H9 (cell line): ENCODE data around the gene ACACB. TPM values are rescaled to one million over a fixed set of nuclear protein-coding genes. Genes with fewer than 3 reads are reported as not detected.

ENCODE experiments used
- DNase-seq: peaks from one replicate; pipeline ENCODE4 v3.0.0-alpha.2; 2017
- H2AFZ ChIP-seq: one replicate; pipeline ENCODE4 v1.6.1; 2013; ENCODE audit warnings: mild to moderate bottlenecking, low read length, control low read depth, moderate library complexity
- H2AK5ac ChIP-seq: 2 replicates; pipeline ENCODE4 v1.6.1; 2013; ENCODE audit warnings: low read length, control low read depth, mixed read lengths; ENCODE audit not compliant: insufficient read length
- H2BK120ac ChIP-seq: one replicate; pipeline ENCODE4 v1.6.1; 2013; ENCODE audit warnings: low read depth, mild to moderate bottlenecking, low read length, control low read depth, inconsistent platforms; ENCODE audit not compliant: poor library complexity, severe bottlenecking
- H2BK12ac ChIP-seq: 2 replicates; pipeline ENCODE4 v1.6.1; 2013; ENCODE audit warnings: low read length, control low read depth, mixed read lengths, low read depth; ENCODE audit not compliant: insufficient read length
- H2BK15ac ChIP-seq: 2 replicates; pipeline ENCODE4 v1.6.1; 2013; ENCODE audit warnings: low read depth, low read length, control low read depth
- H2BK20ac ChIP-seq: one replicate; pipeline ENCODE4 v1.6.1; 2013; ENCODE audit warnings: low read depth, mild to moderate bottlenecking, low read length, control low read depth, inconsistent platforms; ENCODE audit not compliant: poor library complexity, severe bottlenecking
- H2BK5ac ChIP-seq: 2 replicates; pipeline ENCODE4 v1.6.1; 2013; ENCODE audit warnings: low read length, control low read depth, mixed read lengths; ENCODE audit not compliant: insufficient read length
- H3K14ac ChIP-seq: 2 replicates; pipeline ENCODE4 v1.6.1; 2013; ENCODE audit warnings: low read length, control low read depth; ENCODE audit not compliant: insufficient read depth
- H3K18ac ChIP-seq: 2 replicates; pipeline ENCODE4 v1.6.1; 2013; ENCODE audit warnings: low read depth, mild to moderate bottlenecking, mixed read lengths, low read length, control low read depth; ENCODE audit not compliant: insufficient read length
- H3K23ac ChIP-seq: 2 replicates; pipeline ENCODE4 v1.6.1; 2013; ENCODE audit warnings: low read length, control low read depth, mixed read lengths, low read depth; ENCODE audit not compliant: insufficient read length
- H3K23me2 ChIP-seq: 2 replicates; pipeline ENCODE4 v1.6.1; 2013; ENCODE audit warnings: low read depth, mild to moderate bottlenecking, mixed read lengths, low read length, control low read depth; ENCODE audit not compliant: insufficient read length, poor library complexity, severe bottlenecking
- H3K27ac ChIP-seq: 2 replicates; pipeline ENCODE4 v1.5.1; 2013; ENCODE audit warnings: low read length, control low read depth, mixed read lengths, low read depth; ENCODE audit not compliant: insufficient read length
- H3K27me3 ChIP-seq: 2 replicates; pipeline ENCODE4 v1.6.1; 2013; ENCODE audit warnings: low read length, control low read depth, inconsistent platforms; ENCODE audit not compliant: insufficient read depth
- H3K4ac ChIP-seq: 2 replicates; pipeline ENCODE4 v1.6.1; 2013; ENCODE audit warnings: low read depth, mild to moderate bottlenecking, control low read depth, inconsistent platforms, low read length, moderate library complexity
- H3K4me1 ChIP-seq: 2 replicates; pipeline ENCODE4 v1.6.1; 2013; ENCODE audit warnings: low read length, control low read depth, inconsistent platforms; ENCODE audit not compliant: insufficient read depth
- H3K4me2 ChIP-seq: 2 replicates; pipeline ENCODE4 v1.6.1; 2013; ENCODE audit warnings: low read length, control low read depth, mixed read lengths; ENCODE audit not compliant: insufficient read length, insufficient read depth
- H3K56ac ChIP-seq: 2 replicates; pipeline ENCODE4 v1.6.1; 2013; ENCODE audit warnings: low read depth, mild to moderate bottlenecking, mixed read lengths, low read length, control low read depth; ENCODE audit not compliant: insufficient read length
- H3K79me1 ChIP-seq: 2 replicates; pipeline ENCODE4 v1.6.1; 2013; ENCODE audit warnings: low read depth, mild to moderate bottlenecking, moderate library complexity, low read length, control low read depth, inconsistent platforms; ENCODE audit not compliant: insufficient read depth, poor library complexity, severe bottlenecking
- H3K79me2 ChIP-seq: 2 replicates; pipeline ENCODE4 v1.6.1; 2013; ENCODE audit warnings: low read length, control low read depth, inconsistent platforms; ENCODE audit not compliant: insufficient read depth
- H3K9ac ChIP-seq: 2 replicates; pipeline ENCODE4 v1.6.1; 2013; ENCODE audit warnings: low read length, control low read depth, mixed read lengths; ENCODE audit not compliant: insufficient read length; ENCODE audit errors: extremely low read depth
- H3K9me3 ChIP-seq: one replicate; pipeline ENCODE4 v1.6.1; 2013; ENCODE audit warnings: low read depth, low read length, inconsistent platforms; ENCODE audit not compliant: control insufficient read depth
- H3T11ph ChIP-seq: one replicate; pipeline ENCODE4 v1.6.1; 2013; ENCODE audit warnings: mild to moderate bottlenecking, low read length, control low read depth, inconsistent platforms
- H4K20me1 ChIP-seq: one replicate; pipeline ENCODE4 v1.6.1; 2013; ENCODE audit not compliant: control insufficient read depth, insufficient read length, insufficient read depth
- H4K5ac ChIP-seq: 2 replicates; pipeline ENCODE4 v1.6.1; 2013; ENCODE audit warnings: low read depth, mild to moderate bottlenecking, mixed read lengths, low read length, control low read depth; ENCODE audit not compliant: insufficient read length
- H4K8ac ChIP-seq: replicated peaks from 2 replicates; pipeline ENCODE4 v1.6.1; 2013; ENCODE audit warnings: low read length, control low read depth, mixed read lengths, low read depth; ENCODE audit not compliant: insufficient read length
- H4K91ac ChIP-seq: 2 replicates; pipeline ENCODE4 v1.6.1; 2013; ENCODE audit warnings: low read depth, mild to moderate bottlenecking, moderate library complexity, mixed read lengths, low read length, control low read depth; ENCODE audit not compliant: insufficient read length
- H3K27ac Mint-ChIP-seq, 3 experiments: 2 replicates in 2 of 3; 3 replicates in 1 of 3; pipeline ENCODE4 v1.8.0; 2020 to 2021; ENCODE audit warnings: mixed read lengths in 3 of 3, mild to moderate bottlenecking in 1 of 3, moderate library complexity in 1 of 3
- H3K27me3 Mint-ChIP-seq: 2 replicates; pipeline ENCODE4 v1.8.0; 2021; ENCODE audit warnings: low read depth, mild to moderate bottlenecking, moderate library complexity, mixed read lengths
- H3K36me3 Mint-ChIP-seq, 3 experiments: 2 replicates in 2 of 3; 3 replicates in 1 of 3; pipeline ENCODE4 v1.8.0; 2020 to 2021; ENCODE audit warnings: low read depth in 3 of 3, mixed read lengths in 3 of 3; ENCODE audit not compliant: insufficient read depth in 1 of 3
- H3K4me1 Mint-ChIP-seq, 2 experiments: 2 replicates each; pipeline ENCODE4 v1.8.0; 2020; ENCODE audit warnings: mixed read lengths in 2 of 2
- H3K4me3 Mint-ChIP-seq, 2 experiments: 2 replicates in 1 of 2; 3 replicates in 1 of 2; pipeline ENCODE4 v1.8.0; 2020 to 2021; ENCODE audit warnings: mild to moderate bottlenecking in 2 of 2, mixed read lengths in 2 of 2, moderate library complexity in 1 of 2
- H3K9me3 Mint-ChIP-seq, 2 experiments: 2 replicates in 1 of 2; 3 replicates in 1 of 2; pipeline ENCODE4 v1.8.0; 2020; ENCODE audit warnings: mild to moderate bottlenecking in 2 of 2, mixed read lengths in 2 of 2, moderate library complexity in 1 of 2
- CTCF ChIP-seq: fragments of 200-600 bp; sonication (generic); conservative IDR thresholded peaks from 3 replicates; pipeline ENCODE4 v1.8.0; 2021; ENCODE audit warnings: antibody characterized with exemption, mild to moderate bottlenecking
- whole genome bisulfite sequencing: extraction: QIAGEN DNeasy Blood & Tissue Kit; methylation state at CpG from one replicate; pipeline ENCODE4 v1.1.7; 2013; ENCODE audit warnings: missing lambda C conversion rate, low lambda C conversion rate, mixed read lengths; ENCODE audit not compliant: insufficient read length; ENCODE audit errors: extremely low coverage; 5-methylcytosine and 5-hydroxymethylcytosine counted together
- total RNA-seq: library from RNA; stranded (reverse); gene quantifications from 2 replicates; pipeline ENCODE4 v1.2.1, GENCODE V29; 2021

ACACB gene
- total RNA-seq, 1 experiment from 2014 or later = 14.2 TPM

- no CpG with 5 or more reads among the region's 9 CpGs for WGBS
- Histone ChIP-seq H3K23me2 (no peaks in the 10 kb centered on the region), H2BK20ac (no peak overlapping the region)
Measured at GRCh38 chr12:109139360-109139759, 23.0 kb downstream of the ACACB start.

More at GRCh38 chr12:109139360-109139759, 23.0 kb downstream of the ACACB start:
- H4K5ac ChIP-seq = no peak overlapping the region
- H2BK12ac ChIP-seq = no peak overlapping the region
- H3K56ac ChIP-seq = no peak overlapping the region
- H2BK15ac ChIP-seq = no peak overlapping the region
- no peak overlapping the region for H2AK5ac ChIP-seq
- H2BK5ac ChIP-seq = no peak overlapping the region
- no peak overlapping the region for H3K4ac ChIP-seq
- H3K18ac ChIP-seq = no peak overlapping the region
- no peaks in the 10 kb centered on the region for H3K79me1 ChIP-seq
- H4K20me1 ChIP-seq = no peaks in the 10 kb centered on the region
- H3K23ac ChIP-seq = no peak overlapping the region
- no peak overlapping the region for H4K91ac ChIP-seq
- no peak overlapping the region for H3T11ph ChIP-seq
- Mint-ChIP-seq H3K27ac (no peak overlapping the region), H3K4me1 (0 out of 4 replicates have a peak, but pooled peaks cover 0 to 3% of the 10 kb centered on the region in 2 experiments), H3K4me3 (no peak overlapping the region), H3K36me3 (0 out of 7 replicates have a peak, but pooled peaks cover 0 to 1% (median 0%) of the 10 kb centered on the region in 3 experiments), H3K9me3 (peaks cover 7 to 14% of the 10 kb centered on the region in 2 experiments), H3K27me3 (no peaks in the 10 kb centered on the region; the same call in 1 of the 2 replicates)
- no peaks in the 10 kb centered on the region for H3K79me2 ChIP-seq
- DNase-seq = no peak
- no peak for TF ChIP-seq CTCF
- no peak overlapping the region for H3K9ac ChIP-seq
- H4K8ac ChIP-seq = no peak overlapping the region
- no peak overlapping the region for H3K27ac ChIP-seq
- no peak overlapping the region for H2BK120ac ChIP-seq
- no peak overlapping the region for H3K14ac ChIP-seq
- H3K27me3 ChIP-seq = no peaks in the 10 kb centered on the region; the same call in 1 of the 2 replicates
- H3K4me2 ChIP-seq = no peak overlapping the region
- H3K4me1 ChIP-seq = no peaks in the 10 kb centered on the region
- H2AFZ ChIP-seq = no peak overlapping the region
- H3K9me3 ChIP-seq = no peaks in the 10 kb centered on the region
